GM23248 (cell line): ENCODE data around the gene SYNJ1.

Source experiments
- EZH2 ChIP-seq: fragments of 200-600 bp; sonication (generic); IDR thresholded peaks from 2 replicates; pipeline ENCODE4 v1.6.1; 2018; ENCODE audit warnings: antibody characterized with exemption, mild to moderate bottlenecking; ENCODE audit not compliant: insufficient read depth, poor library complexity, severe bottlenecking
- EZH2phosphoT487 ChIP-seq: fragments of 200-600 bp; sonication (generic); IDR thresholded peaks from 2 replicates; pipeline ENCODE4 v1.6.1; 2018; ENCODE audit warnings: antibody characterized with exemption, moderate library complexity, mild to moderate bottlenecking, low read depth; ENCODE audit not compliant: insufficient read depth

GRCh38 chr21:32602099-32602498 lies 125.7 kb downstream of the SYNJ1 start:
- TF ChIP-seq EZH2phosphoT487 (no peak), EZH2 (no peak)
